SH-SY5Y (cell line): ENCODE results near the gene SFT2D1.

Experiments
- GATA2 ChIP-seq: IDR thresholded peaks from 2 replicates; pipeline ENCODE4 v1.6.1; 2011; ENCODE audit warnings: mild to moderate bottlenecking, low read depth, low read length
- GATA3 ChIP-seq: IDR thresholded peaks from 2 replicates; pipeline ENCODE4 v1.6.1; 2011; ENCODE audit warnings: low read depth, mild to moderate bottlenecking, low read length, moderate library complexity

The SFT2D1 gene

GRCh38 chr6:166307082-166308032, 35.0 kb downstream of the SFT2D1 start:
- TF ChIP-seq GATA3 = no peak
- TF ChIP-seq GATA2 = no peak

- no peak for TF ChIP-seq GATA3
- TF ChIP-seq GATA2 = no peak
Observed at GRCh38 chr6:166306378-166307081, 35.8 kb downstream of the SFT2D1 start.

- TF ChIP-seq GATA3 (no peak), GATA2 (no peak)
Observed at GRCh38 chr6:166305562-166306117, 36.7 kb downstream of the SFT2D1 start.

- TF ChIP-seq GATA3 = no peak
- no peak for TF ChIP-seq GATA2
Observed at GRCh38 chr6:166304106-166304505, 38.2 kb downstream of the SFT2D1 start.

- TF ChIP-seq GATA2 = no peak
Observed at GRCh38 chr6:166301611-166302529, 40.5 kb downstream of the SFT2D1 start.

GRCh38 chr6:166300357-166300987, 41.9 kb downstream of the SFT2D1 start:
- no peak for TF ChIP-seq GATA2
- no peak for TF ChIP-seq GATA3

- TF ChIP-seq GATA3 (no peak), GATA2 (no peak)
Observed at GRCh38 chr6:166297606-166298005, 44.7 kb downstream of the SFT2D1 start.

- TF ChIP-seq GATA3 (no peak), GATA2 (no peak)
Observed at GRCh38 chr6:166296035-166296883, 46.1 kb downstream of the SFT2D1 start.

GRCh38 chr6:166293731-166294584, 48.4 kb downstream of the SFT2D1 start:
- TF ChIP-seq GATA2 (no peak), GATA3 (no peak)

- TF ChIP-seq GATA3 = no peak
- no peak for TF ChIP-seq GATA2
Observed at GRCh38 chr6:166289207-166290060, 52.9 kb downstream of the SFT2D1 start.

- TF ChIP-seq GATA3 (no peak), GATA2 (no peak)
Observed at GRCh38 chr6:166286839-166287271, 55.5 kb downstream of the SFT2D1 start.
